ENCODE measurements around the gene CERS1.

The CERS1 gene

DNA sequence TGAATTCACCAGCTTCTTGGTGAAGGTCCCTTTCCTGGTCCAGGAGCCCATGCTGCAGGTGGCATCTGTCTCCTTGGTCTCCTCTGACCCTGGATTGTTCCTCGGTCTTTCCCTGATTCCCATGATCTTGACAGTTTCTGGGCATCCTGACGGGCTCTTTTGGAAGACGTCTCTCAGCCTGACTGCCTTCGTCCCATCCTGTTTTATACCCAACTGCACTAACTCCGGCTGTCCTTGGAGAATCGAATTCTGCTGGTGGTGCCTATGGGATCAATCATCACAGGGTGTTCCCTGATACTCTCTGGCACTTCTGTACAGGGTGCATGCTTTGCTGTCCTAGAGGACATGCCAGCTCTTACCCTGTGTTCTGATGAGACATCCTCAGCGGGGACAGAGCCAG, 19.1 kb downstream of the CERS1 start:
- no peak for FAIRE-seq
- no peak for DNase-seq (ENCODE audit: insufficient read length, low spot score)

DNA sequence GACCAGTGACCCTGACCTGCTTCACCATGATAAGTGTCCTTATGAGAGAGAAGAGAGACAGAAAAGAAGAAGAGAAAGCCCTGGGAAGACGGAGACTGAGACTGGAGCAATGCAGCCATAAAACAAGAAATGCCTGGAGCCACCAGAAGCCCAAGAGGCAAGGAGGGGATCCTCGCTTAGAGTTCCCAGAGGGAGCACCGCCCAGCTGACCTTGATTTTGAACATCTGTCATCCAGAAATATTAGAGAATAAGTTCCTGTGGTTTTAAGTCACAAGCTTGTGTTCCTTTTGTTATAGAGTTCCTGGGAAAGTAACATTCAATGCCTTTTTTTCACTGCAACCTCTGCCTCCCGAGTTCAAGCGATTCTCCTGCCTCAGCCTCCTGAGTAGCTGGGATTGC, 20.2 kb downstream of the CERS1 start:
- FAIRE-seq = no peak
- no peak for DNase-seq (ENCODE audit: insufficient read length, low spot score)

DNA sequence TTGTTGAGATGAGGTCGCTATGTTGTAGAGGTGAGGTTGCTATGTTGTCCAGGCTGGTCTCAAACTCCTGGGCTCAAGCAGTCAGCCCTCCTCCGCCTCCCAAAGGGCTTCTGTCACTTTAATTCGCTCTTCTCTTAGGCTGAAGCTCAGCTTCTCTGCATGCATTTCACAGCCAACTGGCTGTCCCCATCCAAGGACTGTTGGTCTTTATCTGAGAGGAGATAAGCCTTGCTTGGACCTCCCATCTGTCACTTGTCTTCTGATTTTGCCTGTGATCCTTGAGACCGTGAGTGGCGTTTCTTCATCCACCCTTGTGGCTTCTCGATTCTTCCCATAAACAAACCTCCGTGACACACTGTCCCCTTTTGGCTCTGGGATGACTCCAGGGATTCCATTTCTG, 24.4 kb downstream of the CERS1 start:
- DNase-seq (ENCODE audit: insufficient read length, low spot score) = no peak
- FAIRE-seq = no peak

DNA sequence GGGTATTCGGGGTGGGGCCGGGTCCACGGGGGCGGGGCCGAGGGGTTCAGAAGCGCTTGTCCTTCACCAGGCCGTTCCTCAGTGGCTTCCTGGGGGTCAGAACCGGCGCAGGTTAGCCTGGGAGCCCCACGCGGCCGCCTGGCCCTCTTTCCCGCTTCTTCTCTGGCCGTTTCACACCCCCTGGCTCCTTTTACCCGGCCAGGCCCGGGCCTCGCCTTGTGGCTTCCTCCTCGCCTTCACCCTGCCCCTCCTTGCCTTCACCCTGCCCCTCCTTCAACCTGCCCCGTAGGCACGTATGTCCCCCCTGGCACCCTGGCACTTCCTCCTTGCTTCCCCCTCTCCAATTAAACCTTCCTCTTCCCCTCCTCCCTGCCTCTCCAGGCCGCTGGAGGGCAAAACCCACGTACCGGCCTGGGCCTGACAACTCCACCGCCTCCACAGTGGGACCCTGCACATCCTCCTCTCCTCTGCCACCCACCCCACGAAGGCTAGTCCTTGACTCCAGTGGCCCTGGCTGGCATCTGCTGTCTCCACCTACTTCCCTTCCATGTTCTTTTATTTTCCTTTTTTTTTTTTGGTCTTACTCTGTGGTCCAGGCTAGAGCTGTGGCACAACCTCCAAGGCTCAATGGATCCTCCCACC, 25.3 kb downstream of the CERS1 start:
- FAIRE-seq (no peak), DNase-seq (ENCODE audit: insufficient read length, low spot score) (no peak)

DNA sequence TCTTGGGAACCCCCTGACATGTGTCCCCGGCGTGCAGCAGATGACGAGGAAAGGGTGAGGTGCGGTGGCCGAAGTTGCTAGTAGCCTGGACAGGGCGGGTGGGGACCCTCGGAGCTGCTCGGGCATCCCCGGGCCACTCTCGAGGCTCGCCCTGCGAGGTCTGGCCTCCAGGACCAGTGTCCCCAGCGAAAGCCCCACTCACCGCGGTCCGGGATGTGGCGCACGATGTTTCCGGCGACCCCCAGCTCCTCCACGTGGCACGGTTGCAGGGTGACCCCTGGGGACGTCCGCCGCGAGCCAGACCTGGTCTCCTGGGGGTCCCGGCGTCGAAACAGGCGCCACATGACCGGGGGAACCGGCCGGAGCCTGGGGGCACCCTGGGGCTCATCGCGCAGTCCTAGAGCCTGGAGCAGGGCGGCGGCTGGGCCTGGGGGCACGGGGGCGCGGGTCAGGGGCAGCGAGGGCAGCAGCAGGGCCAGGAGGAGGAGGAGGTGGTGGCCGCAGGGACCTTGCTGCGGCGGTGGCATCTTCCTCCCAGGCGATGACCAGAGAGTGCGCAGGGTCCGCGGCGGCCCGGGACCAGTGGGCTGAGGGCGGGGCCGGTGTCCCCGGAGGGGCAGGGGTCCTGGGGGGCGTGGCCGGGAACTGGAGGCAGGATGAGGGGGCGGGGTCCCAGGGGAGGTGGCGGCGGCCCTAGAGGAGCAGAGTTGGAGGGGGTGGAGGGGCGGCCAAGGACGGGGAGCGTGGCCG, 26.0 kb downstream of the CERS1 start:
- FAIRE-seq (no peak), DNase-seq (ENCODE audit: insufficient read length, low spot score) (no peak)

DNA sequence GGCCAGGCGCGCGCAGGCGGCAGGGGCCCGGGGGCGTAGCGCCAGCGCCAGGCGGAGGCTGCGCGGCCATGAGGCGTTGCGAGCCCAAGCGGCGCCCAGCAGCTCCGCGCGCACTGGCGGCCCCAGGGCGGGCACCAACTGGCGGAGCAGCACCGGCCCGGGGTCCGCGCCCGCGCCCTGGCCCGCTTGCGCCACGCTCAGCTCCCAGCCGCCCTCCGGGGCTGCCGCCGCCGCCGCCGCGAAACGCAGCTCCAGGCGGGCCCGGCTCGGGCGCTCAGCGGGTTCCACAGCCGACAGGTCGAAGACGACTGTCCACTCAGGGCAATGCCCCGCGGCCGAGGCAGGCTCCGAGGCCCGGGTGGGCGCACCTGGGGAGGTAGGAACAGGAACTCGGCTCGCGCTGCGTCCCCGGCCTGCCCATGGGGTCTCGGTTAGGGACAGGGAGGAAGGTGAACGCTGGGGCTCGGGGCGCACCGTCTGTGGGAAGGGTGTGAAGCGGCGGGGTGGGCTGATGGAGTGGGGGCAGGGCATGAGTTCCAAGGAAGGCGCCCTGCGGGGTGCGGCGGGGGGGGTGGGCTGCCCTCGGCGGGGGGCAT, 26.8 kb downstream of the CERS1 start:
- DNase-seq (ENCODE audit: insufficient read length, low spot score) (no peak), FAIRE-seq (no peak)

DNA sequence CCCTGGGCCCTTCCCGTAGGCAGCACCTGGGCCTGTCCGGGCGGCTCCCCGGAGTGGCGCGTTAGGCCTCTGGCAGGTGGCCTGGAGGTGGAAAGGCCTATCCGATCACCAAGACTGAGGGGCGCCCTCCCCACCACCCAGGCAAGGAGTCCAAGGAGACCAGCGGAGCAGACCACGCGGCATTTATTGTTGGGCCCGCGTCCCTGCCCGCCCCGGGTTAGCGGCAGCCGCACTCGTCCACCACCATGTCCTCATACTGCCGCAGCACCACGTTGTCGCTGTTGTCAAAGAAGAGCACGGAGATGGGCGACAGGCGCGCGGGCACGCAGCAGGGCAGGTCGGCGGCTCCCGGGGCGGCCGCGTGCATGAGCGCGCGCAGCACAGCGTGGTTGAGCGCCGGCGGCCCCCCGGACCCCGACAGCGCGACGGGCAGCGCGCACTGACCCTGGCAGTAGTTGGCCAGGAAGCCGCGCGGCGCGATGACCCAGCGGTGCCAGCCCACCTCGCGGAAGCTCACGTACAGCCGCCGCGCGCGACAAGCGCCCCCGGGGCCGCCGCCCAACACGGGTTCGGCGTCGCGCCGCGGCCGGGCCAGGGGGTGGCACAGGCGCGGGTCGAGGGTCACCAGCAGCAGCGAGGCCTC, 27.5 kb downstream of the CERS1 start:
- no peak for DNase-seq (ENCODE audit: insufficient read length, low spot score)
- no peak for FAIRE-seq

DNA sequence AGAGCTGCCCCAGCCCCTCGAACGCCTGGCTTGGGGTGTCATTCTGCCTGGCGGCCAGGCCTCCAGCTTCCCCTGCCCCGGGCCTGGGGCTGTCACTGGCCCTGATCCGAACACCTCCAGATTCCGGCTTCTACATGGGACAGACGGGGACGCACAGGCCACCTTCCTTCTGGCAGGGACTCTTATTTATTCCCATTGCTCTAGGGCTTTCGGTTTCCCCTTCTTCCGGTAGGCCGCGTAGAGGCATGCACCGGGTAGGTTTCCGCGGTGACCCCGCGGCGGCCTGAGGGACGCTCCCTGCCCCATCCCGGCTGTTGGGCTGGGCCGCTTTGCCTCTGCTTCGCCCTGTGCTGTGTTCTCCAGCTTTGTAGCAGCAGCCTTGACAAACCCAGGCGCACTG, 28.2 kb downstream of the CERS1 start:
- no peak for DNase-seq (ENCODE audit: insufficient read length, low spot score)
- FAIRE-seq = no peak

DNA sequence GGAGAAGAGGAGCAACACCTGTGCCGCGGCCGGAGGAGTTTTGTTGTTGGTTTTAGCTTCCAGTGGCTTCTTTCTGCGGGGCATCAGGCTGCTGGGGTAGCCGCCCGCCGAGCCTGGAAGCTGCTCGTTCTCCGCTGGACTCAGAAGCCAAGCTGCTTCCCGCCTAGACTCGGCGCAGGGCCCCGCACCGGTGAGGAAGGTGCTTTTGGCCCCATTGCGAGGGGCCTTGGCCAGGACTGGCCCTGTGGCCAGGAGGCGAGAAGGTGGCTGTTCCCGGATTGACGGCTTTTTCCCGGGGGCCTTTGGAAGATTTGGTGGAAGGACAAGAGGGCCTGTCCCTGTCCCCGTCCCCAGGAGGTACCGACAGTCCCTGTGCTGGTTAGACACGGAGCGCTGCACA, 28.8 kb downstream of the CERS1 start:
- FAIRE-seq (no peak), DNase-seq (ENCODE audit: insufficient read length, low spot score) (no peak)

DNA sequence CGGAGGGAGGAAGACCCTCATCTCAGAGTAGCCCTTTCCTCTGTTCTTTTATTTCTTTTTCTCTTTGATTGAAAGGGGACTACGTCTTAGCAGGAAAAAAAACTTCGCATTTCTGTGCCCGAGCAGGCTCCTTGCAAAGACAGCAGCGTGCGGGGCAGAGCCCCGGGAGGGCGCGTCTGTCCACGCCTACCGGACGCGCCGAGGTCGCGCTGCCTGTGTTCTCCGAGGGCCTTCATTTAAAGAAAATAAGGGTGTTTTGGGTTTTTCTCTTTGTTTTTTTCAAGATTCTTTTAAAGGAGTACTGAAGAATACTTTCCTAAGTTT, 29.2 kb downstream of the CERS1 start:
- FAIRE-seq (no peak), DNase-seq (ENCODE audit: insufficient read length, low spot score) (no peak)

DNA sequence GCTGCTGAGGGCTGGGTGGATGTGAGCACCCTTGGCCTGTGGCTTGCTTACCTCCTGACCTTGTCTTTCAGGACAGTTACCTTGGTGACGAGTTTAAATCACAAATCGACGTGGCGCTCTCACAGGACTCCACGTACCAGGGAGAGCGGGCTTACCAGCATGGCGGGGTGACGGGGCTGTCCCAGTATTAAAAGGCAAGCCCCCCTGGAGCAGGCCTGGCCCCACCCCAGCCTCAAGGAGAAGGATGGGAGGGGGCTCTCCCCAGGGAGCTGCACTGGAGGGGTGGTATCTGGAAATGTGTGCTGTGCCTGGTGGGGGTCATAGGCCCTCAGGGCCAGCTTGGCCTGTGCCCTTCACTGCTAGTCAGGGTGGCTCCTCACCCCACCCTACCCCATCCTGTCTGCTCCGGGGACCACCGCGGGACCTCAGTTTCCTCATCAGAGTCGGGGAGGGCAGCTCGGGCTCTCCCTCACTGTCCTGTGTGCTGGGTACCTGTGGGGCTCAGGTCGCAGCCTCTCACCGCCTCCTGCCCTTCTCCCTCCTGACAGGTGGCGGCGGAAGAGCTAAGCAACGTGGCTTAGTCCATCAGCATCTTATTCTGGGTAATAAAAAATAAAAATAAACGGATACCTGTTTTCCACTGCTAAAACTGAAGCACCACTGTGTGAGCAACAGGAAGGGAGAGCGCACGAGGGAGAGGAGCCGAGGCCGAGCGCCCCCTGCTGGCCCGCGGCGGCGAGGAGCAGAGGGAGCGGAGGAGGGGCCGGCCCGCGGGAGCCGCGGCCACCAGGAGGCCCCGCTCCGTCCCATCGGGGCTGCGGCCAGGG, 29.8 kb downstream of the CERS1 start:
- peak; percentile 75 for FAIRE-seq
- peak; percentile 98 for DNase-seq (ENCODE audit: insufficient read length, low spot score)

DNA sequence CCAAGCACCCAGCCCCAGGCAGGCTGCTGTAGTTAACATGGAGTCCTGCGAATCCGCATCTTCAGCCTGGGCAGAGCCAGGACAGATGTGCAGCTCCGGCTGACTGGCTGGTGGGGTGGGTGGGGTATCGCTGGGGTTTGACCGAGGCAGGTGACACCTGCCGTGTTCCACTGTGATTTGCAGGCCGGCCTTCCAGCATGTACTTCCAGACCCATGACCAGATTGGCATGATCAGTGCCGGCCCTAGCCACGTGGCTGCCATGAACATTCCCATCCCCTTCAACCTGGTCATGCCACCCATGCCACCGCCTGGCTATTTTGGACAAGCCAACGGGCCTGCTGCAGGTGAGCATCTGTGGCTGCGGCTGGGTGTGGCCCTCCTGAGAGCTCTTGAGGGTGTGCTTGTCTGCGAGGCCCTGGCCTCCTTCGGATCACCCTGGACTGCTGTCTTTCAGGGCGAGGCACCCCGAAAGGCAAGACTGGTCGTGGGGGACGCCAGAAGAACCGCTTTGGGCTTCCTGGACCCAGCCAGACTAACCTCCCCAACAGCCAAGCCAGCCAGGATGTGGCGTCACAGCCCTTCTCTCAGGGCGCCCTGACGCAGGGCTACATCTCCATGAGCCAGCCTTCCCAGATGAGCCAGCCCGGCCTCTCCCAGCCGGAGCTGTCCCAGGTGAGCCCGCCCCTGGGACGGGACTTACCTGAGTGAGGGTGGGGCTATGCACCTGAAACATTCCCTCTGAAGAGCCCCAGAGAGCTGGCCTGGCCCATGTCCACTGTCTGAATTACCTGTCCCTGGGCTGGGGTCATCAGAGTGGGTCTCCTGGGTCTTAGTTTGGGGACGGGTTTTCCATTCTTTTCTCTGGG, 30.6 kb downstream of the CERS1 start:
- DNase-seq (ENCODE audit: insufficient read length, low spot score) (no peak), FAIRE-seq (no peak)

DNA sequence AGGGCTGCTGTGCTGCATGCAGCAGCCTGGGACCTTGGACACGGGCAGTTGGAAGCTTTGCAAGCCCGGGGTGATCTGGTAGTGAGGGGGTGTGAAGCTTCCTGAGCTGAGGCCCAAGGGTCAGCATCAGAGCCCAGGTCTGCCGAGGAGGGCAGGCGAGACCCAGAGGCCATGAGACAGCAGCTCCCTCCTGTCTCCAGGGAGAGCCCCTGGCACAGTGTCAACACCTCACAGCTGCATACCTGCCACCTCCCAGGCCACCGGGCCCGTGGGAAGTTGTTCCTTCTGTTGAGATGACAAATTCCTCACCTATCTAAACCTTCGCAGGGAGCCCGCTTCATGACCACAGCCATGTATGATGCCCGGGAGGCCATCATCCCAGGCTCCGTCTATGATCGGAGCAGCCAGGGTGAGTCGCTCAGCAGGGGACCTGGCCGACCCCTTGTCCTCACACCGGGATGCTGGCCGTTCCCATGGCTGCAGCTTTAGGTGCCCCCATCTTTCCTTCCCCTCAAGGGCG, 32.1 kb downstream of the CERS1 start:
- FAIRE-seq = no peak
- no peak for DNase-seq (ENCODE audit: insufficient read length, low spot score)

DNA sequence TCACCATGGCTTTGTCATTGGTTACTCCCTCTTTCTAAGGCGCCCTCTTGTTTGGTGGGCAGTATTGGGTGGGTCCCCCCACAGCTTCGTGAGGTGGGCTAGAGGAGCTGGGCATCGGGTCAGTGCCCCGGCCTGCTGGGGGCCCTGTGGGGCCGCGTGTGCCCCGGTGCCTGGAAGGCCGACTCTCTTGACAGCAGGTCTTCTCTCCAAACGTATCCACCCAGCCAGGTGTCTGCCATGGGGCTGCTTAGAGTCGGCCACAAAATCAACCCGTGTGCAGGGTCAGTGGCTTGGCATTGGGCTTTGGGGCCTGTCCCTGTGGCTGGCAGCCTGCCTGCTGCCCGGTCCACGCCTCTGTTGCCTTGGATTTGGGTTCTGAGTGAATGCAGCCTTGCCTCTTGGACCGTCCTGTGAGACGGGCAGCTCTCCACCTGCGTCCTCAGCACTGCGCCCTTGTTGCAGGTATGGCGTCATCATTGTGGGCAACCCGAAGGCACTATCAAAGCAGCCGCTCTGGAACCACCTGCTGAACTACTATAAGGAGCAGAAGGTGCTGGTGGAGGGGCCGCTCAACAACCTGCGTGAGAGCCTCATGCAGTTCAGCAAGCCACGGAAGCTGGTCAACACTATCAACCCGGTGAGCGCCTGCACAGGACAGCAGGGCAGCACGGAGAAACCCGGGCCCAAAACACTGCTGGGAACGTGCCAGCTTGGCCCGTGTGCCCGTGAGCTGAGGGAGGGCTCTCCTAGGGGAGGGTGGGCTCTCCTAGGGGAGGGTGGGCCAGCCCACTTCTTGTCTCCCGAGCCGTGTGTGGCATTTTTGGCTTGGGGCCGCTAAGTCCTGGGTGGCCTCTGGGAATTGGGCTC, 32.7 kb downstream of the CERS1 start:
- no peak for FAIRE-seq
- no peak for DNase-seq (ENCODE audit: insufficient read length, low spot score)

DNA sequence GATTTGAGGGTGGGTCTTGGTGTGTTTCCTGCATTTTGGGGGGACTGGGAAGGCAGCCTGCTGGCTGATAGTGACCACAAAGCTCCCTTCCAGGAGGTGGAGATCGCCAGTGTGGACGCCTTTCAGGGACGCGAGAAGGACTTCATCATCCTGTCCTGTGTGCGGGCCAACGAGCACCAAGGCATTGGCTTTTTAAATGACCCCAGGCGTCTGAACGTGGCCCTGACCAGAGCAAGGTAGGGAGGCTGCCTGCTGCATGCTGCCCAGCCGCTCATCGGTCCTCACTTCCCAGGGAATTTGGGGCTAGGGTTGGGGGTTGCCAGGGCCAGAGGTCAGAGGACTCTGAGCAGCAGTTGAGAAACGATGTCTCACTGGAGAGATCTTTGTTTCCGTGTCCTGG, 34.0 kb downstream of the CERS1 start:
- DNase-seq (ENCODE audit: insufficient read length, low spot score) = no peak
- FAIRE-seq = no peak

DNA sequence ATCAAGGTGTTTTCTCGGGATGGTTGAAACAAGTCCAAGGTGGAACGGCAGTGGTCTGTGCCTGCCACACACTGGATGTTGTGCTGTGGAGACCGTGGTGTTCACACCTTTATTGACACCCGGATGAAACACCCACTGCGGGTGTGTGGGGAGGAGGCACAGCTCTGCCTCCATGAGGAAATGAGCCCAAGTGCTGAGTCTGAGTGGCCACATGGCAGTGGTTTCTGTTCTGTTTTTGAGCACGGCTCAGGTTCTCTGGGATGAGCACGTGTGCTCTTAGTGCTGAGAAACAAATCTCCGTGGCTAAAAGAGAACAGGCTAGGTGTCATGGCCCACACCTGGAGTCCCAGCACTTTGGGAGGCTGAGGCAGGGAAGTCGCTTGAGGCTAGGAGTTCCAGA, 34.7 kb downstream of the CERS1 start:
- FAIRE-seq (peak; percentile 86), DNase-seq (ENCODE audit: insufficient read length, low spot score) (no peak)

DNA sequence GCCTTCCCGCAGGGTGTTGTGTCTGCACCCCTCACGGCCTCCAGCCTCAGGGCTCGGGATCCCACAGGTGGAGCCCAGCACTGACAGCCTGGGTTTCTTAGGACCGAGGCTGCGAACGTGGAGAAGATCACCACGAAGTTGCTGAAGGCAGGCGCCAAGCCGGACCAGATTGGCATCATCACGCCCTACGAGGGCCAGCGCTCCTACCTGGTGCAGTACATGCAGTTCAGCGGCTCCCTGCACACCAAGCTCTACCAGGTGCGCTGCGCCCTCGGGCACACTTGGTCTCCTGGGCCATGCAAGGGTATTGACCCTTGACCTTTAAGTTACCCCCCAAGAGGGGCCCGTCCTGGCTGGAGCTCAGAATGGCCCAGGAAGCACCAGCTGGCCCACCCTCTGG, 35.2 kb downstream of the CERS1 start:
- FAIRE-seq (no peak), DNase-seq (ENCODE audit: insufficient read length, low spot score) (no peak)

DNA sequence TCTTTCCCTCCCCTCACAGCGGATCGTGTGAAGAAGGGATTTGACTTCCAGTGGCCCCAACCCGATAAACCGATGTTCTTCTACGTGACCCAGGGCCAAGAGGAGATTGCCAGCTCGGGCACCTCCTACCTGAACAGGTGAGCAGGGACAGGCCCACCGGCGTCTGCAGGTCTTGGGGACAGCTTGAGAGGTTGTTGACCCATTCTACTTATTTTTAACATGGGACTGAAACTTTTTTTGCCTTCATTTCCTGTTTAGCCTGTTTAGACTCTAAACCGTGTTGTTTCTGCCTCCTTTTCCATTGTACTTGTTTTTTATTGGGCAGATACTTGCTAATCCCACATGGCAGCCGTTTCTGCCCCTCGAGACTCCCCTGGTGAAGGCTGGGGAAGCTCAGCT, 35.7 kb downstream of the CERS1 start:
- no peak for FAIRE-seq
- no peak for DNase-seq (ENCODE audit: insufficient read length, low spot score)

DNA sequence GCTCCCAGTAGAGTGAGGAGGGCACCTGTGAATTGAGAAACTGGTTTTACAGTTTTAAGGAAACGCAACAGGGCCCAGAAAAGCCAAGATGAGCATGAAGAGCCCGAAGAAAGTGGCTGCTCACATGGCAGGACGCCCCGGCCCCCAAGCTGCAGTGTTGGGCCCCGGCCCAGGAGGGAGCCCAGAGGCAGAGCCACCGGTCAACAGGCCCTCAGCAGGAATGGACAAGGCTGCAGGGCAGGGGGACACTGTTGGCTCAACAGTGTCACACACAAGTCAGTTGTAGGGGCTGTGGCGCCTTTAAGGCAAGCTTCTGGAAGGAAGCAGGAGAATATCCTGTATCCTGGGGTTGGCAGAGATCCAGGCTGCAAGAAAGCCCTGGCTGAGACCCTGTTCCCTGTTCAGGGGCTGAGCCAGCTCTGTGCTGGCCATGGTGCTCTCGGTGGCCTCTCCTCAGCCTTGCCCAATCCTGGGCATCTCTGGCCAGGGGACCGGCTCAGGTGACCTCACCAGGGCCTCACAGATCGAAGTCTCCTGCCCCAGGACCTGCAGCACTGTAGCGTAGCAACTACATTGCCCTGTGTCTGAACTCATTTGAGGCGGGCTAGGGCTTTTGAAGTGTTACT, 36.2 kb downstream of the CERS1 start:
- FAIRE-seq = no peak

More for the DNA sequence above, 36.2 kb downstream of the CERS1 start:
- DNase-seq (ENCODE audit: insufficient read length, low spot score) = no peak
